WERI-Rb-1 (cell line): ENCODE results near the gene FBN3.

ENCODE experiments used
- DNase-seq: peaks from one replicate; pipeline ENCODE4 v3.0.0-alpha.2; 2020
- H3K27ac ChIP-seq: fragments of 250-450 bp; sonication (Bioruptor Pico); 2 replicates; pipeline ENCODE4 v1.5.1; 2020; ENCODE audit warnings: mild to moderate bottlenecking, moderate library complexity
- H3K27me3 ChIP-seq: fragments of 250-450 bp; sonication (Bioruptor Pico); 2 replicates; pipeline ENCODE4 v1.5.1; 2021; ENCODE audit warnings: mild to moderate bottlenecking, low read depth, moderate library complexity; ENCODE audit not compliant: insufficient read depth, severe bottlenecking
- H3K36me3 ChIP-seq: fragments of 250-450 bp; sonication (Bioruptor Pico); 2 replicates; pipeline ENCODE4 v1.5.1; 2020; ENCODE audit warnings: mild to moderate bottlenecking, moderate library complexity
- H3K4me3 ChIP-seq: 2 replicates; pipeline ENCODE4 v1.5.1; 2011; ENCODE audit warnings: low read depth, mild to moderate bottlenecking, control low read depth, low read length
- H3K9me3 ChIP-seq: fragments of 250-450 bp; sonication (Bioruptor Pico); 2 replicates; pipeline ENCODE4 v1.5.1; 2021; ENCODE audit warnings: mild to moderate bottlenecking, moderate library complexity; ENCODE audit not compliant: severe bottlenecking
- TF ChIP-seq, protein P1 (sequence below): IDR thresholded peaks from 2 replicates; pipeline ENCODE4 v1.5.1; 2011; ENCODE audit warnings: low read depth, mild to moderate bottlenecking, control low read depth, inconsistent platforms, low read length

FBN3 gene

GRCh38 chr19:8111376-8111775 lies 38.0 kb downstream of the FBN3 start:
- H3K9me3 ChIP-seq = no peaks in the 10 kb centered on the region
- H3K4me3 ChIP-seq = no peak overlapping the region
- no peaks in the 10 kb centered on the region for H3K27me3 ChIP-seq
- TF ChIP-seq, protein P1, sequence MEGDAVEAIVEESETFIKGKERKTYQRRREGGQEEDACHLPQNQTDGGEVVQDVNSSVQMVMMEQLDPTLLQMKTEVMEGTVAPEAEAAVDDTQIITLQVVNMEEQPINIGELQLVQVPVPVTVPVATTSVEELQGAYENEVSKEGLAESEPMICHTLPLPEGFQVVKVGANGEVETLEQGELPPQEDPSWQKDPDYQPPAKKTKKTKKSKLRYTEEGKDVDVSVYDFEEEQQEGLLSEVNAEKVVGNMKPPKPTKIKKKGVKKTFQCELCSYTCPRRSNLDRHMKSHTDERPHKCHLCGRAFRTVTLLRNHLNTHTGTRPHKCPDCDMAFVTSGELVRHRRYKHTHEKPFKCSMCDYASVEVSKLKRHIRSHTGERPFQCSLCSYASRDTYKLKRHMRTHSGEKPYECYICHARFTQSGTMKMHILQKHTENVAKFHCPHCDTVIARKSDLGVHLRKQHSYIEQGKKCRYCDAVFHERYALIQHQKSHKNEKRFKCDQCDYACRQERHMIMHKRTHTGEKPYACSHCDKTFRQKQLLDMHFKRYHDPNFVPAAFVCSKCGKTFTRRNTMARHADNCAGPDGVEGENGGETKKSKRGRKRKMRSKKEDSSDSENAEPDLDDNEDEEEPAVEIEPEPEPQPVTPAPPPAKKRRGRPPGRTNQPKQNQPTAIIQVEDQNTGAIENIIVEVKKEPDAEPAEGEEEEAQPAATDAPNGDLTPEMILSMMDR = no peak
- DNase-seq = no peak
- H3K27ac ChIP-seq = no peak overlapping the region
- 0 out of 2 replicates have a peak, but pooled peaks cover 5% of the 10 kb centered on the region for H3K36me3 ChIP-seq

GRCh38 chr19:8110931-8111330 lies 38.5 kb downstream of the FBN3 start:
- H3K36me3 ChIP-seq = 0 out of 2 replicates have a peak, but pooled peaks cover 5% of the 10 kb centered on the region
- no peaks in the 10 kb centered on the region for H3K9me3 ChIP-seq
- TF ChIP-seq, protein P1 = no peak
- H3K4me3 ChIP-seq = no peak overlapping the region
- DNase-seq = no peak
- H3K27ac ChIP-seq = no peak overlapping the region
- no peaks in the 10 kb centered on the region for H3K27me3 ChIP-seq

GRCh38 chr19:8109890-8110662 lies 39.3 kb downstream of the FBN3 start:
- no peaks in the 10 kb centered on the region for H3K9me3 ChIP-seq
- H3K27me3 ChIP-seq = no peaks in the 10 kb centered on the region
- no peak overlapping the region for H3K4me3 ChIP-seq
- no peak for DNase-seq
- TF ChIP-seq, protein P1 = no peak
- no peak overlapping the region for H3K27ac ChIP-seq
- 0 out of 2 replicates have a peak, but pooled peaks cover 5% of the 10 kb centered on the region for H3K36me3 ChIP-seq

- Histone ChIP-seq H3K4me3 (no peak overlapping the region), H3K27ac (no peak overlapping the region), H3K9me3 (no peaks in the 10 kb centered on the region), H3K27me3 (no peaks in the 10 kb centered on the region), H3K36me3 (0 out of 2 replicates have a peak, but pooled peaks cover 5% of the 10 kb centered on the region)
- TF ChIP-seq, protein P1 = no peak
- DNase-seq = no peak
Measured at GRCh38 chr19:8109455-8109854, 39.9 kb downstream of the FBN3 start.

DNA sequence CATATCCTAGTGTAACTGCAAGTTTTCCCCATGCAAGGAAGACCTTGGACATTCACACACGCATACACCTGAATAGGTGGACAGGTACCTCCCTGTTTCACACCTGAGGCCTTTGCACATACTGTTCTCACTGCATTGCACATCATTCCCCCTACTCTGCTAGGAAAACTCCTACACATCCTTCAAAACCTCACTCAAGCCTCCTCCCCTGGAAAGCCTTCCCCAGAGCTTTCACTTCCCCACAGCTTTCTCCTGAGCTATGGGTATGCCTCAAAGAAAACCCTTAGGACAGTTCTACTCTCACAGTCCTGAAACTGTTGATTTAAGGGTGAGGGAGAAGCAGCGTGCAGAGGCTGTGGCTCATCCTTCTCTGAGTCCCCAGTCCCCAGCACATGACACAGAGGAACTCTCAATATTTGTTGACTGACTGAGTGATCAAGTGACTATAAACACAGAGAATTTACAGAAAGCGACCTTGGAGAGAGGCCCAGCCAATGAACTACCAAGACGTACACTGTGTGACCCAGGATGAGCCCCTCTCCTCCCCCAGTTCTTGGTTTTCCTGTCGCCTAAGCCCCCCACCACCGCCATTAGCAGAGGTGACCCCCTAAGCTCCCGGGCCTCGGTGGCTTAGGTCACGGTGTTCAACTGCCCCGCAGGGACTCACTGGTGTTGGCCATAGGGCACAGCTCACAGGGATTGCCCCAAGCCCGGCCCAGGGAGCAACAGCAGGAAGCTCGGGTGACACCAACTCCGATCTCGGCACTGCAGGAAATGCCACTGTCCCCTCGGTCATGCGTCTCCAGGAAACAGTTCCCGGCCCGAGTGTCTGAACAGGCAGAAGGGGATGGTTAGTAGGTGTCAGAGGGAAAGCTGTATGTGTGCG lies 40.6 kb downstream of the FBN3 start:
- Histone ChIP-seq H3K27me3 (no peaks in the 10 kb centered on the region), H3K9me3 (no peaks in the 10 kb centered on the region), H3K27ac (no peak overlapping the region), H3K36me3 (peaks cover 5% of the 10 kb centered on the region; the same call in 1 of the 2 replicates), H3K4me3 (no peak overlapping the region)
- TF ChIP-seq, protein P1 = no peak
- DNase-seq = no peak
